GM19397 (cell line): ENCODE data around the gene PNMA8A.
"Not testable (repeated sequence)": the region's sequence is repeated elsewhere in the genome, so short reads cannot be mapped to it uniquely, and the experiment has no call there.

ENCODE experiments used
- ATAC-seq: cut with Tn5 transposase; IDR thresholded peaks from one replicate; pipeline ENCODE4 v1.9.1; 2021; ENCODE audit warnings: mild to moderate bottlenecking, moderate library complexity; ENCODE audit not compliant: unreplicated experiment

The PNMA8A gene

GRCh38 chr19:46471116-46471733 is at the start of gene PNMA8A:
Gene PNMA8A, minus strand, starts transcription at chr19:46471563. Its CDS starts 528 bp downstream, at chr19:46471035.
- ATAC-seq, result no peak

- ATAC-seq, result no peak
Observed at GRCh38 chr19:46520616-46521015, 49.3 kb upstream of the PNMA8A start.

- ATAC-seq, result no peak
Observed at GRCh38 chr19:46517471-46517870, 46.1 kb upstream of the PNMA8A start.

- no peak for ATAC-seq
Observed at GRCh38 chr19:46515879-46516350, 44.6 kb upstream of the PNMA8A start.

GRCh38 chr19:46515290-46515609 is 43.9 kb upstream of the PNMA8A start:
- ATAC-seq, result no peak

- no peak for ATAC-seq
Observed at GRCh38 chr19:46514589-46515289, 43.4 kb upstream of the PNMA8A start.

- no peak for ATAC-seq
Observed at GRCh38 chr19:46513461-46514236, 42.3 kb upstream of the PNMA8A start.

- no peak for ATAC-seq
Observed at GRCh38 chr19:46511237-46511636, 39.9 kb upstream of the PNMA8A start.

- ATAC-seq, result no peak
Observed at GRCh38 chr19:46508206-46508605, 36.8 kb upstream of the PNMA8A start.

- ATAC-seq, result no peak
Observed at GRCh38 chr19:46503848-46504453, 32.6 kb upstream of the PNMA8A start.

- ATAC-seq, result no peak
Observed at GRCh38 chr19:46502891-46503290, 31.5 kb upstream of the PNMA8A start.

GRCh38 chr19:46499692-46500091 is 28.3 kb upstream of the PNMA8A start:
- no peak for ATAC-seq

GRCh38 chr19:46497773-46498172 is 26.4 kb upstream of the PNMA8A start:
- ATAC-seq, result no peak

GRCh38 chr19:46496886-46497285 is 25.5 kb upstream of the PNMA8A start:
- not testable (repeated sequence) for ATAC-seq

- no peak for ATAC-seq
Observed at GRCh38 chr19:46496304-46496703, 24.9 kb upstream of the PNMA8A start.

GRCh38 chr19:46495786-46496099 is 24.4 kb upstream of the PNMA8A start, which contains the start of gene PNMA8B:
Gene PNMA8B, minus strand, starts transcription at chr19:46495867. Its CDS starts 402 bp downstream, at chr19:46495465.
- no peak for ATAC-seq

GRCh38 chr19:46494941-46495785 is 23.8 kb upstream of the PNMA8A start:
- ATAC-seq, result no peak

GRCh38 chr19:46494146-46494940 is 23.0 kb upstream of the PNMA8A start:
- no peak for ATAC-seq

GRCh38 chr19:46493236-46494145 is 22.1 kb upstream of the PNMA8A start:
- ATAC-seq, result no peak
